HG03175 (cell line): Measurements from ENCODE around the gene GPR137B.
"Not testable (repeated sequence)": the region's sequence is repeated elsewhere in the genome, so short reads cannot be mapped to it uniquely, and the experiment has no call there.

Experiments
- ATAC-seq: cut with Tn5 transposase; IDR thresholded peaks from one replicate; pipeline ENCODE4 v1.9.1; 2021; ENCODE audit warnings: mild to moderate bottlenecking, moderate library complexity; ENCODE audit not compliant: unreplicated experiment

Gene GPR137B

GRCh38 chr1:236159704-236160539 lies 17.6 kb downstream of the GPR137B start:
- peak; percentile 47 for ATAC-seq

- ATAC-seq, result no peak
Measured at GRCh38 chr1:236160540-236161127, 18.3 kb downstream of the GPR137B start.

- ATAC-seq, result no peak
Measured at GRCh38 chr1:236161230-236161629, 18.9 kb downstream of the GPR137B start.

- not testable (repeated sequence) for ATAC-seq
Measured at GRCh38 chr1:236161755-236162154, 19.4 kb downstream of the GPR137B start.

- no peak for ATAC-seq
Measured at GRCh38 chr1:236163463-236164153, 21.3 kb downstream of the GPR137B start.

GRCh38 chr1:236164273-236164672 lies 21.9 kb downstream of the GPR137B start:
- no peak for ATAC-seq

GRCh38 chr1:236165238-236165981 lies 23.1 kb downstream of the GPR137B start:
- no peak for ATAC-seq

GRCh38 chr1:236166041-236166440 lies 23.7 kb downstream of the GPR137B start:
- ATAC-seq, result no peak

- ATAC-seq, result no peak
Measured at GRCh38 chr1:236167154-236167553, 24.8 kb downstream of the GPR137B start.

- ATAC-seq, result no peak
Measured at GRCh38 chr1:236167578-236167977, 25.2 kb downstream of the GPR137B start.

GRCh38 chr1:236168716-236169429 lies 26.5 kb downstream of the GPR137B start:
- no peak for ATAC-seq

GRCh38 chr1:236172041-236172579 lies 29.8 kb downstream of the GPR137B start:
- ATAC-seq, result no peak

GRCh38 chr1:236173174-236173767 lies 30.9 kb downstream of the GPR137B start:
- ATAC-seq, result no peak

- peak; percentile 53 for ATAC-seq
Measured at GRCh38 chr1:236175642-236176336, 33.5 kb downstream of the GPR137B start.

GRCh38 chr1:236176337-236177336 lies 34.3 kb downstream of the GPR137B start:
- no peak for ATAC-seq

- no peak for ATAC-seq
Measured at GRCh38 chr1:236179634-236180033, 37.3 kb downstream of the GPR137B start.

- no peak for ATAC-seq
Measured at GRCh38 chr1:236181059-236181458, 38.7 kb downstream of the GPR137B start.

- no peak for ATAC-seq
Measured at GRCh38 chr1:236185687-236186086, 43.3 kb downstream of the GPR137B start.
